Astrocyte (in vitro differentiated cells and primary cell): Measurements from ENCODE around the gene SLC6A2.

ENCODE experiments used
- CTCF ChIP-seq: IDR thresholded peaks from 2 replicates; pipeline ENCODE4 v1.5.1; 2011; ENCODE audit warnings: low read depth, mild to moderate bottlenecking, inconsistent platforms, low read length, moderate library complexity; ENCODE audit not compliant: insufficient read depth
- EZH2 ChIP-seq: IDR thresholded peaks from 2 replicates; pipeline ENCODE4 v1.6.1; 2012; ENCODE audit warnings: mild to moderate bottlenecking, low read length, inconsistent platforms; ENCODE audit not compliant: insufficient read depth

GRCh38 chr16:55691771-55692170, 36.0 kb downstream of the SLC6A2 start:
- TF ChIP-seq EZH2 (no peak), CTCF (no peak)
